Measurements from ENCODE around the gene FASN.
A peak's percentile ranks its signal among the peaks of the same experiment; 100 is the strongest.
"Not testable (repeated sequence)": the region's sequence is repeated elsewhere in the genome, so short reads cannot be mapped to it uniquely, and the experiment has no call there.

The FASN gene

DNA sequence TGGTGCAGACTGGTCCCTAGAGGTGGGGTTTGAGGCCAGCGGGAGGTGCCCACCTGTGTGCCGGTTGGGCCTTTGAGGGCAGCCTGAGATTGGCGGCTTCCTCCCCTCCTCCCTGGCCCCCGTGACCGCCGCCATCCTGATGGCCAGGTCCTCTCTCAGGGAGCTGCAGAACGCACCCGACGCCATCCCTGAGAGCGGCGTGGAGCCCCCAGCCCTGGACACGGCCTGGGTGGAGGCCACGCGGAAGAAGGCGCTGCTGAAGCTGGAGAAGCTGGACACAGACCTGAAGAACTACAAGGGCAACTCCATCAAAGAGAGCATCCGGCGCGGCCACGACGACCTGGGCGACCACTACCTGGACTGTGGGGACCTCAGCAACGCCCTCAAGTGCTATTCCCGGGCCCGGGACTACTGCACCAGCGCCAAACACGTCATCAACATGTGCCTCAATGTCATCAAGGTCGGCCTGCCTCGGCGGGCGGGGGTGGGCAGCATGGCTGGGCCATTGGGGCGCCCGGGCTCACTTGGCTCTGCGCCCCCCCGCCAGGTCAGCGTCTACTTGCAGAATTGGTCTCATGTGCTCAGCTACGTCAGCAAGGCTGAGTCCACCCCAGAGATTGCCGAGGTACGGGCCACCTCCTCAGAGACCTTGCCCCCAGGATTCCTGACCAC, 43.5 kb downstream of the FASN start:
- DNase-seq = no peak

DNA sequence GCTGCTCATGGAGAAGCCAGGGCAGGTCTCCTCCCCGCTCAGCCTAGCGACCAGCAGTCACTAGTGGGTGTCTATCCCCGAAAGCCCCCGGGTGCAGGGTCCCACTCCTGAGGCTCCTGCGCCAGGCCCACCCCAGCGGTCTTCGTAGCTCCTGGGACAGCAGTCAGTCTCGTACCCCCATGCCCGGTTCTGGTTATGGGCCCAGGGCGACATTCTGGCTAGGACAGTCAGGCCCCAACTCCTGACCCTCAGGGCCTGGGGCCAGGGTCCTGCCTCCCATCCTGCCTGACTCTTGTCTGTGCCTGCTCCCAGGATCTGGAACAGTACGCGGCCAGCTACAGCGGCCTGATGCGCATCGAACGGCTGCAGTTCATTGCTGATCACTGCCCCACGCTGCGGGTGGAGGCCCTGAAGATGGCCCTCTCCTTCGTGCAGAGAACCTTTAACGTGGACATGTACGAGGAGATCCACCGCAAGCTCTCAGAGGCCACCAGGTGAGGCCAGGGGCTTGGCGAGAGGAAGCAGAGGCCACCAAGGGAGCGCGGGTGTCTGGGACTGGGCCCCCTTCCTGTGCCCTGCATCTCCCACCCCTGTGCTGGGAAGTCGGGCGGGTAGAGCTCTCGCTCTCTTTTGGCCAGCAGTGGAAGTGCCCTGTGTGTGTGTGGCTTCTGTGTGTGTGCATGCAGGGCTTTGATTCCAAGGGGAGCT, 44.3 kb downstream of the FASN start:
- no peak for DNase-seq

DNA sequence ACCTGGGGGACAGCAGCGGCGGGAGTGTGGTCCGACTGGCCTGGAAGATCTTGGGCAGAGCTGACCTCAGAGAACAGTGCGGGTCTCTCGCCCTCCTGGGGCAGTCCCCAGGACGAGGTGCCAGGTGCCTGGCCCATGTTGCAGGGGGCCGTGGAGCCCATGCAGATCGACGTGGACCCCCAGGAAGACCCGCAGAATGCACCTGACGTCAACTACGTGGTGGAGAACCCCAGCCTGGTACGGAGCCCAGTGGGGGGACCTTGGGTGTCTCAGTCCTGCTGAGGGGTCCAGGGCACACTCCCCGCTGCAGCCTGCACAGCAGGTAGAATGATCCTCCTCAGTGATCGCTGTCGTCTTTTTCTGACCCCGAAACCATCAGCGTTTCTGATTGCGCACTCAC, 44.9 kb downstream of the FASN start:
- no peak for DNase-seq

DNA sequence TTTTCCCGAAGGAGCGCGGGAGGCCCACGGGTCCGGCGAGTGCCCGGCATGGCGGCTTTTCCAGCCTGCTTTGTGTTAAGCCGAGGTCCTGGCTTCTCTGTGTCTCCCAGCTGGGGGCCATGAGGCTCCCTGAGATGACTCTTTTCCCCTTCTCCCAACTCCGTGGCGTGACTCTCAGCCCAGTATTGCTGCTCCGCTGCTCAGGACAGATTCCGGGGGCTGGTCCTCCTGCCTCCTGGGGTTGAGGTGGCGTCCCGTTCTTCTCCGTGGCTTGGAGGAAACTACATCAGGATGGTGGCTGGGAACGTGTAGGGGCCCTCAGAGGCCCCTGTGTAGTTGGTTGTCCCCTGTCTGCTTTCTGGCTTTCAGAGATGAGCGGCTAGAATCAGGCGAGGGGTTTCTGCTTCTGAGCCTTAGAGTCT, 45.4 kb downstream of the FASN start:
- no peak for DNase-seq

DNA sequence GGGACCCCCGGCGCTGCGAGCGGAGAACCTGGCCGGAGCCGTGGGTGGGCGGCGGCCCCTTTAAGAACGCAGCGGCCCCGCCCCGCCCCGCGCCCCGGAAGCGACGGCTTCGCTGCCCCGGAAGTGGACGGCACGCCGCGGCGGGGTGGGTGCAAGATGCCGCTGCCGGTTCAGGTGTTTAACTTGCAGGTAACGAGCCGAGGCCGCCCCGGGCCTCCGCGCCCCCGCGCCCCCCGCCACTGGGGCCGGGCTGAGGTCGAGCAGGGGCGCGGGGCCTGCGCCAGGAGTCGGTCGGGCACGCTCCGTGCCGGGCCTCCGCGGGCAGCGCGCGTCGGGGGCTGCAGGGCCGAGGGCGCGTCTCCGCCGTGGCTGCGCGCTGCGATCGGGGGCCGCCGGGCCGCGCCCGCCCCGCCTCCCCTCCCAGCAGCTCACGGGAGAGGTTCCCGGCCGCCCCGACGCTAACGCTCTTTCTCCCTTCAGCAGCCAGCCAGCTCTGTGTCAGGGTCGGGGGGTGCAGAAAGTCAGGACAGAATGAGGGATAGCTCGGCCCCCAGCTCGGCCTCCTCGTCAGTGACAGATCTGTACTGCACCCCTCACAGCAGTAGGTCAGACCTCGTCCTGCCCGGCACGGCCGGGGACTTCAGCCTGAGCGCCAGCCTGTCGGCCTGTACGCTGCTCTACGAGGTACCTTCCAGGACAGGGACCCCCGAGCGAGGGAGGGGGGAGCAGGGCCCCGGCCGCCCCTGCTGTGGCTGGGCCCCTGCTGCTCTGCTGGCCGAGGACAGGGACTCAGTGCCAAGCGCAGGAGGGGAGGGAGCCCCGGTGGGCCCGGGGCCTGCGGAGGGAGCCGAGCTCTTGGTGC, 46.0 kb downstream of the FASN start, which contains the start of the genes GPS1 and RFNG:
Gene GPS1 (plus strand): TSS at position 123 of the 862 bp plus-strand sequence. CDS start 34 bp downstream, at position 157.
Gene RFNG (minus strand): TSS at position 36 of the 862 bp plus-strand sequence. CDS start 45 bp downstream, outside the sequence.
- peak; percentile 88 for DNase-seq

DNA sequence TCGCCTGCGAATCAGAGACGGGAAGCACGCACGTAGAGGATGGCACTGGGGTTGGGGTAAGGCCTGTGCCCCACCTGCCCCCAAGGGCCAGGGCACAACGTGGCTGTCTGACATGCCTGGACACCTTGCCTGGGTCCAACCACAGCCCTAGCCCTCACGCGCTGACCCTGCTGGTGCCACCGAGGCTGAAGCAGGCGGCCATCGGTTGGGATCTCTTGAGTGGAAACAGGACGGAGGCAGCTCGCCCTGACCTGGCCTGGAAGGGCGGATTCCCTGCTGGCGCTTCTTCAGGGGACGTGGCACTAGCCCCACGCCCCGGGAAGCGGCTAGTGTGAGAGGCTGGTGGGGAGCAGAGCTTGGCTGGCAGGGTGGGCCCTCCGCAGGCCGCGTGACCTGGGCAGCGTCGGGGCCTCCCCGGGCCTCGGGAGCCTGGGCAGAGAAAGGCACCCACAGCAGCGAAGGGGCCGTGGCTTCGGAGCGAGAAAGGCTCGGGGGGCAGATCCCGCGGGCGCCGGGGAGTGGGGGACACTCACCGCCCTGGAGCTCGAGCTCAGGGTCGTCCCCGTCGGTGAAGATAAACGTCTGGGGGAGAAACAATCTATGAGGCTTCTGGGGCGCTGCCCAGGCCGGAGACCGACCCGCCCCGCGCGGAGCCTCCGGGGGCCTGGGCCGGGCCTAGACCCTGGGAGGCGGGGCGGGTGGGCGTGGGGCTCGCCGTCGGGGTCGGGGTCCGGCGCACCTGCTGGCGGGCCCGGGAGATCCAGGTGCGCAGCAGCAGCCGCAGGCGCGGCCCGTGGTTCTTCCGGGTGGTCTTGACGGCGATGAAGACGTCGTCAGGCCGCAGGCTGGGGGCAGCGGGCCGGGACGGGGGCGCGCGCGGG, 47.0 kb downstream of the FASN start:
- no peak for DNase-seq

DNA sequence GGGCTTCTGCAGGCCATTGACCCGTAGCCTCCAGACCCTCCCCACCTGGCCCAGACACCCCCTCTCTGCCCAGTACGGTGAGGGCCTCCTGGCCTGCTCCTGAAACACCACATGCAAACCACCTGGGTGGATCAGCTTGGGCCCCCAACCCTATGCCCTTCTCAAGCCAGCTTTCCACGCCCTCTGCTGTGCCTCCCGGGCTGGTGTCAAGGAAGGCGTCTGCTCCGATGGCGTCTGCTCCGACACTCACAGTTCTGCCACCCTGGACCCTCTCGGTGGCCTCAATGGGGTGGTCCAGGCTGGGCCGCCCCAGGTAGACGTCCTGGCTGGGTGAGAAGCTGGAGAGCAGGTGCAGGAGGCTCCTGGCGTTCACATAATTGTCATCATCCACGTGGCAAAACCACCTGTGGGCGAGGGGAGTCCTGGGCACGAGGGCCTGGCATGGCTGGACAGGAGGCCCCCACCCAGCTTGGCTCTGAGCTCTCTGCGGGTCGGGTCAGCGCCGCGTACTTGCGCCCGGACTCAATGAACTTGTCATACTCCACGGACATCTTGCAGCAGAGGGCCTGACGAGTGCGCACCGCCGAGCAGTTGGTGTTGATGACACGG, 47.8 kb downstream of the FASN start:
- no peak for DNase-seq

DNA sequence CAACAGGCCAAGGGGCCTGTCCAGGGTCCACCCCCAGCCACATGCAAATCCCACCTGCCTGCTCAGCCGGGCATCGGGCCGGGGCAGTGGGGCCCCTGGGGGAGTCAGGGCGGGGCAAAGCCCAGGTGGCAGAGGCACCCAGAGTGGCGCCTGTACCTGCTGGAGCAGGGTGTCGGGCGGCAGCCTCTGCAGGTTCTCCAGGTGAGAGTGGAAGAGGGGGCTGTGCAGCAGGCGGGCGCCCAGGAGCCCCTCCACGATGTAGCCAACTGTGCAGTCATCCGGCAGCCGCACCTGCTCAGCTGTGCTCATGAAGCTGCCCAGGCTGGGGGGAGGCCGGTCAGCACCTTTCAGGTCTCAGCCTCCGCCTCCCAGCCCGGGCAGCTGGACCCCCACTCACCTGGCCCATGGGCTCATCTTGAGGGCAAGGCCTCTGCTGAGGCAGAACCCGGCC, 48.5 kb downstream of the FASN start:
- no peak for DNase-seq

DNA sequence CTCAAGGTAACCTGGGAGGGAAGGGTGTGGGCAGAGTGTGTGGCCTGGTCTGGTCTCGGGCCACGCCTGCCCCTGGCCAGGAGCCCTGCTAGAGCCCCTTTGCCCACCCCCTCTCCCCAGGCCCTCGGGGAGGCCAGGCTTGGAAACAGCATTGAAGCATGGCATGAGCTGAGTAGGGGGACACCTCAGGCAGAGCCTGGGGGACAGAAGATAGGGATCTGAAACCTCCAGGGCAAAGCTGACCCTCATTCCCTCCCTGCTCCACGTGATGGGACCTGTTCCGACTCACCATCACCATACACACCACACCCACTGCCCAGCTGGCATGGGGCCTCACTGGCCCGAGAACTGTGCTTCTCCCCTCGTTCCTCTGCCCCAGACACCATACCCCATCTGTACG, 48.9 kb downstream of the FASN start:
- no peak for DNase-seq

DNA sequence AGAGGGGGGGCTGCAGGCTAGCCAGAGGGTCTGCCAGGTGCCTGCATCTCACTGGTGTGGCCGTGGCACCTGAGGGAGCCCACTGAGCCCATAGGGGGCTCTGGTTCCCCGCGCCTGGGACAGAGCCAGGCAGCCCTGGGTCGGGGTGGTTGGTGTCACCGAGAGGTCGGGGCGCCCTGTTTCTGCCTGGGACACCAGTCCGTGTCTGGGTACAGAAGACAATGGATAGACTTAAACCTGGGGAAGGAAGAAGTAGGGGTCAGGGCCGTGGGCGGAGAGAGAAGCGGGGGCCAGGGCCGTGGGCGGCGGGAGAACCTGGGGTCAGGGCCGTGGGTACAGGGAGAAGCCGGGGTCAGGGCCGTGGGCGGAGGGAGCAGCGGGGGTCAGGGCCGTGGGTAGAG, 49.5 kb downstream of the FASN start:
- DNase-seq = no peak

DNA sequence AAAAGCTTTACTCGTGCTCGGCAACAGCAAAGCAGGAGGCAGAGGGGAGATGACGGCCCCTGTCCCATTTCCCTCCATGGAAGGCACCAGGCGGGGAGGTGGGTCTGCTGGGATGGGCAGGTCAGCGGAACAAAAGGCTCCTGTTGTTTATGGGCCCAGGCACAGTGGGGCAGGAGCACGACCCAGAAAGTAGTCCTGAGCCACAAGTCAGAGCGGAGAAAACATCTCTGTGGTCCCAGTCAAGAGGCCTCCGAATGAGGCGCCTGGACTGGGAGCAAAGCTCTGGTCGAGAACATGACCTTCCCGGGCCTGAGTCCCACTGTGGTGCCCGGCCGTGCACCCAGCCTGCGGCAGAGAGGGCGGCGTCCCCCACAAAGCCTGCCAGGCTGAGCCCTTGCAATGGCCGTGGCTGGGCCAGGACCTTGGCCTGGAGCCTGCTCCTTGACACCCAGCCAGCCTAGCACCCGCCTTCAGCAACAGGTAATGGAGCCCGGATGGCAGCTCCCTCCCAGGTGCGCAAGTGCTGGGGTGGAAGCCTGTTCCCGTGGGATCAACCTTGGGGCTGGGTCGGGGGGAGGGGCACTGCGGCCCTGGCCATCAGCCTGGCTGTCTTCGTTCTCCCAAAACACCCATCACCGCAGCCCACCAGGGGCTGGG, 50.0 kb downstream of the FASN start:
- no peak for DNase-seq

DNA sequence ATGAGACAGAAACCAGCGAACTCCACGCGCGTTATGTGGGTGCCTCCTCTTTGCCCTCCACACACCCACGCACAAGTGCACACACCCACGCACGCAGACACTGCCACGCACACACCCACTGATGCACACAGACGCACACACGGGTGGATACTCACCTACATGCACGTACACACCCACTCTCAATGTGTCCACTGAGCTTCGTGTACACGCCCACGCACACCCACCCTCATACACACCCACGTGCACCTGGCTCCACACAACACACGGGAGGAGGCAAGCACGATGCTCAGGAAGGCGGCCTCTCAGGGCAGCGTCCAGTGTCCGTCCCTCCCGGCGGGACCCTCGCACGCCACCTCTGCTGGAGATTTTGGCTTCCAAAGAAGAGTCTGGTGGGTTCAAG, 50.7 kb downstream of the FASN start:
- no peak for DNase-seq

DNA sequence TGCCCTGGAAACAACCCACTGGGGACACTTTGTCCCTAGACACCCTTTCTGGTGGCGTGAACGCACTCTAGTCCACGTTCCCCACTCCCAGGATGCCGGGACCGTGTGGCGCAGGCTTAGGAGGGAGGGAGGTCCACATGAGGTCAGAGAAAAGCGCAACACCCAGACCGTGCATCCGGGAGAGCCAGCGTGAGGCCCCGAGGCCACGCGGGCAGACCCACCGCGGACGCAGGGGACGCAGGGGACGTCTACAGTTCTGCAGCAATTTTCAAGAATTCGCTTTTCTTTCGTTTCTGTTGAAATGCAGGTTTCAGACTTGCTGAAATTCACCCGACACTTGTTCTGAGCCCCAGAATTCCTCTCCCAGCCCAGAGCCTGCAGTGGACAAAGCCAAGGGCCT, 51.1 kb downstream of the FASN start:
- DNase-seq = no peak

DNA sequence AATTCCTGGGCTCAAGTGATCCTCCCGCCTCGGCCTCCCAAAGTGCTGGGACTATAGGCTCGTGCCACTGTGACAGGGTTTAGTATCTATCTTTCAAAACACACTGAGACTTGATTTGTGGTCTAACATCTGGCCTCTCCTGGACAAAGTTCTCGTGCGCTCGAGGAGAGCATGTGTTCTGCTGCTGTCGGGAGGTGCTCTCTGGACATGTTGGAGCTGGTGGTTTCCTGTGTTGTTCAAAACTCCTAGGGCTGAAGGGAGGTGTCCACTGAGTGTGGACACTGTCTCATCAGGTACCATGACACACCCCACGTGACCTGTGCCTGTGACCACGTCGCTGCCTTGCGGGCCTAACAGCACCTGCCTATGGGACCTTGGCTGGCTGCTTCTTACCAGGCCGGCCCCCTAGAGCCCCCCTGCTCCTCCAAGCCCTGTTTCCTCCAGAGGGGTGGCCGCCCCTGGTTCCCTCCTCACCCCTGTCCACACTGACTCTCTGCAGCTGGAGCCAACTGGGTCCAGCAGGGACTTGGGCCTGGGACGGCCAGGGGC, 52.0 kb downstream of the FASN start:
- DNase-seq = no peak

DNA sequence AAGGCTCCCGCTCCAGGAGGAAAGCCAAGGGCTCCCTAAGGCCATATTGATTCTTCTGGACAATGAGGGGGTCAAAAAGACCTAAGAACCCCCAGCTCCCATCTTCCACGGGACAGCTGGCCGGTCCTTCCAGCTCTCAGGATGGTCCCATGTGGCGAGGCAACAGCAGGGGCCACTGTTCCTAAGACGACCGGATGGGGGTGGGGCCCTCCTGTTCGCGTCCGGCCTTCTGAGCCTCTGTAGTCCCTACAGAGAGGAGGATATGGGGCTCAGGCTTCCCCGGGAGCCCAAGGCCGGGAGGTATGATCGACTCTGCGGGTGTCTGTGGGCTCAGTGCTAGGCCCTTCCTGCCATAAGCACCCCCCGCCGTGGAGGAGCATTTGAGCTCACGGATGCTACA, 54.5 kb downstream of the FASN start:
- no peak for DNase-seq

DNA sequence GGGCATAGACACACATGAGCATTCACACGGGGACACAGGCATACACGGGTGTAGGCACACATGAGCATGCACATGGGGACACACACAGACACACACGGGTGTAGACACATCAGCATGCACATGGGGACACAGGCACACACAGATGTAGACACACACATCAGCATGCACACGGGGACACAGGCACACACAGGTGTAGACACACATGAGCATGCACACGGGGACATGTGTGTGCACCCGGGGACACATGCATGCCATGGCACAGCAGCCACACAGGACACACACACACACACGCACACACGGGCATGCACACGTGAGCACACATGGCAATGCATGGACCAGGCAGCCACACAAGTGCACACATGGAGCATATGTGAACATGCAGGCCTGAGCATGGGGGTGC, 55.4 kb downstream of the FASN start:
- DNase-seq = no peak

DNA sequence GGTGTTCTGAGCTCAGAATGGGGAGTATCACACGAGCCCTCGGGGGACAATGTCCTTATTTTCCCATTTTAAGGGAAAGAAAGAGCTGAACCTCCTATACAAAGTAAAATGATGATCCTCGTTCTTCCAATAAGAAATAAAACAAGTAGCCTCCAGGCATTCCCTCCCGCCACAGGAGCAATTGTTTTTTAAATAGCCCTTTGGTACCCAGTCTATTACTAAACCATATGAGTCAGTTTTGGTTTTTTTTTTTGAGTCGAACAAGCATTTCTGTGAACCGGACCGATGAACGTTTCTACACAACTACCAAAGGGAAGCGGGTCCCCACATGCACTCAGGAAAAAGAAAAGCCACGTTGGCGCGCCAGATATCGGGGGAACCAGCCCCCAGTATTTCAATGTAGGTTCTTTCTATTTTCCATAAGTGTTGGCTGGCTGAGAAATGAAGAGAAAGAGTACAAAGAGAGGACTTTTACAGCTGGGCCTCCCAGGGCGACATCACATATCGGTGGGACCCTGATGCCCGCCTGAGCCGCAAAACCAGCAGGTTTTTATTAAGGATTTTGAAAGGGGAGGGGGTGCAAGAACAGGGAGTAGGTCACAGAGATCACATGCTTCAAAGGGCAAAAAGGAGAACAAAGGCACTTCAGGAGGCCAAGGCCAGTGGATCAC, 56.8 kb downstream of the FASN start:
- DNase-seq = no peak

DNA sequence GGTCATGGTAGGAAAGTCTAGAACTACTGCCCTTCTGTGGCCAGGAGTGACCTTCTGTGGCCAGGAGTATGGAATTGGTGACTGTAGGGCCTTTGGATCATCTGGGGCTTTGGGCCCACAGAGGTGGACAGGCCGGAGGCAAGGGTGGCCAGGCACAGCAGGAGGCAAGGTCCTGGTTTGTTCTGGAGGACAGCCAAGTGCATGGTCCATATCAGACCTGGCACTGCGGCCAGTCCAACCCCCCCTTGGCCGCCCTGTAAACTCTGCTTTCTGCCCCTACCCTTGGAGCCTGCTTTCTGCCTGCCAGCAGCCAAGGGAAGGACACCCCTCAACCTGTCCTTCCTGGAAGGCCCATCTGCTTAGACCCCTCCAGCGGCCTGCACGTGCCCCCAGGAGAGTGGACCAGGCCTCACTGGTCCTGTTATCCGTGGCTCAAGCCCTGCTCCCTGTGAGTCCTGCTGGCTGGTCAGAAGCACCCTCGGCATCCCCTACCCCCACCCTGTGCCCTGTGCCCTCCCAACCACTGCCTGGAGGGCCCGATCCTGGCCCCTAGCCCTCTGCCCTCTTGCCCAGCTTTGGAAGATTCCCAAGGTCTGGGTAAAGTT, 58.2 kb downstream of the FASN start:
- no peak for DNase-seq

DNA sequence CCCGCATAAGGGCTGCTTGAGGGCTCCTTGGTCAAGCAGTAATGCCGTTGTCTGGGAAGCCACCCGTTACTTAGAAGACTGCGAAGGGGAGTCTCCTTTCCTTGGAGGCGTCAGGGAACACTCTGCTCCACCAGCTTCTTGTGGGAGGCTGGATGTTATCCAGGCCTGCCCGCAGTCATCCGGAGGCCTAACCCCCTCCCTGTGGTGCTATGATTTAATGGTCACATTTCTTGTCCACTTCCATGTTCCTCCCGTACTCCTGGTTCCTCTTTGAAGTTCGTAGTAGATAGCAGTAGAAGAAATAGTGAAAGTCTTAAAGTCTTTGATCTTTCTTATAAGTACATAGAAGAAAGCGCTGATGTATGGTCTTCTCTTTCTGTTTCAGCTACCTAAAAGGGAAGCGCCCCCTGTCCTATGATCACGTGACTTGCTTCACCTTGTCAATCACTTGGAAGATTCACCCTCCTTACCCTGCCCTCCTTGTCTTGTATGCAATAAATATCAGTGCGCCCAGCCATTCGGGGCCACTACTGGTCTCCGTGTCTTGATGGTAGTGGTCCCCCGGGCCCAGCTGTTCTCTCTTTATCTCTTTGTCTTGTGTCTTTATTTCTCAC, 59.1 kb downstream of the FASN start:
- not testable (repeated sequence) for DNase-seq

DNA sequence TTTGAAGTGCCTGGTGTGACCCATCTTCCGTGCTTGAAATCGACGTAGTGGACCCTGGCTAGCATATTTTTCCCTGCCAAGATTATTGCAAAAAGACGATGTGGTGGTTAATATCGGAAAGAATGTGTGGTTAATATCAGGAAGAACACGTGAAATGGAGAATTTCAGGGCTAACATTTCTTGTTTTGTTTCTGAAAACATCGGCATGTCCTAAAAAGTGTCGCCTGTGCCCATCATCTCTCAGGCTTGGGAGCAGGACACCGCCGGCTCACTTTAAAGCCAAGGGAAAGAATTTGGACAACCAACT, 60.2 kb downstream of the FASN start:
- DNase-seq = no peak

Measured in hematopoietic multipotent progenitor cell treated with erythropoietin and hydrocortisone succinate and interleukin-3 and kit ligand, for 4 days (in vitro differentiated cells).